ENCODE measurements around the gene RXFP1.
A peak's percentile ranks its signal among the peaks of the same experiment; 100 is the strongest.

Gene RXFP1

DNA sequence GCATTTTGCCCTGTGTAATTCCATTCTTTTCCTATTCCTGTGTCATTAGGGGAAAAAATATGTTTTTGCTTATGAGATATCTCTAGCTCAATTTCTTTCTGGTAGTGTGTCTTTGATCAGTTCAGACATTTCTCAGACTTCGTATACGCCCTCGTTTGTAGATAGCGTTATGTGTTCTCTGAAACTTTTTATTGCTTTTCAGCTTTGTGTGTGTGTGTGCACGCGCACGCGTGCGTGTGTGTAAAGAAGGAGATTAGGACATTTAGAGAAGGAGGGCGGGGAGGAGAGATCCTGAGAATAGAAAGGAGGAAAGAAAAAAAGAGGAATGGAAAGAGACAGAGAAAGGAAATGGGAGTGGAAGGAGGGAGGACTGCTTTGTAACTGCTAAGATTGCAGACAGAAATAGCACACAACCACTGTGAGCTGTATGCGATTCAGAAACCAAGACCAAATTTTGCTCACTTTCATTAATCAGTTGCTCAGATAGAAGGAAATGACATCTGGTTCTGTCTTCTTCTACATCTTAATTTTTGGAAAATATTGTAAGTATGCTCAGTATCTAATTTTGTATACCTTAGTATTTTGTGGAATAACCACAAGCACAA, at the start of gene RXFP1:
TSS of gene RXFP1 (plus strand) at position 399 of the 605 bp plus-strand sequence. CDS start at position 494, 95 bp downstream.
- DNase-seq (ENCODE audit: low spot score), result no peak

DNA sequence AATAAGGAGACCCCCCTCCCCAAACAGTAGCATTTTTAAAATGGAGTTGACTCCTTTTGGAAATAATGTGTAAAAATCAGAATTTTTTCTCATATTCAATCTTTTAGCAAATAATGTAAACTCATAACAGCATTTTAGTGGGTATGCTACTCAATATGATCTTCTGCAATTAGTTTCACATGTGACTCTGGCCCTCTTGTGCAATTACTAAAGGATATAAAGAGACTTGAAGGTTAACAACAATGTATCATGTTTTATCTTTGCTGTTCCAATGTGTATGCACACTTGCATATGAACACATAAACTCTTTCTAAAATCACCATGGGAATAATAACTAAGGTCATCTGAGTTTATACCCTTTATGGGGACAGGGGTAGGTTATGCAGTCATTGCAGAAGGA, 39.9 kb upstream of the RXFP1 start:
- no peak for DNase-seq (ENCODE audit: low spot score)

DNA sequence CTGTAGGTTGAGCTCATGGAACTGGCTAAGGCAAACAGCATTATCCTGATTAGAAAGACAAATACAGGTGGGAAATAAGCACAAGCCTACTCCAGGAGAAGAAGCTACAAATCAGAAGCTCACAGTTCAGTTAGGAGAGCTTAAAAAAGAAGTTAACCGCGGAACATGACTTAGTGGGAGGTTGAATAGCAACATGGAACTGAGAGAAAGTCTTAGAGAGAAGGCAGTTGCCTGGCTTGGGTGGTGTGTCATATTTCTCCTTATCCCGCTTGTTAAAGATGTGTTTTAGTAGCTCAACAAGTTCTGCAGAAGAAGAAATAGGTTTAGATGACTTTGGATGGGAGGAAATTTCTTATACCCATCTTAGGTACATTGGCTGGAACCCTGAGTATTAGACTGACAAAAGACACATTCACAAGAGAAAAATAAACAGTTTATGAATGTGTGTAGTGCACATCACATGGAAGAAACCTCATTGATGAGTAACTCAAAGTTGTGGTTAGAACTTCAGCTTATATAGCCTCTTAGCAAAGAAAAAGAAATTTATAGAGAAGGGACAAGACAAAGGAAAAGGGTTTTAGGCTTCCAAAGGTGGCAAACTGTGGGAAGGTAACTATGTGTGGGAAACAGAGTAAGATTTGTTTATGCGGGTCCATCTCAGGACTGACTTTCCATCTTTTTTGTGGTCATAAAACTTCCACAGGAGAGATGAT, 37.4 kb upstream of the RXFP1 start:
- no peak for DNase-seq (ENCODE audit: low spot score)

DNA sequence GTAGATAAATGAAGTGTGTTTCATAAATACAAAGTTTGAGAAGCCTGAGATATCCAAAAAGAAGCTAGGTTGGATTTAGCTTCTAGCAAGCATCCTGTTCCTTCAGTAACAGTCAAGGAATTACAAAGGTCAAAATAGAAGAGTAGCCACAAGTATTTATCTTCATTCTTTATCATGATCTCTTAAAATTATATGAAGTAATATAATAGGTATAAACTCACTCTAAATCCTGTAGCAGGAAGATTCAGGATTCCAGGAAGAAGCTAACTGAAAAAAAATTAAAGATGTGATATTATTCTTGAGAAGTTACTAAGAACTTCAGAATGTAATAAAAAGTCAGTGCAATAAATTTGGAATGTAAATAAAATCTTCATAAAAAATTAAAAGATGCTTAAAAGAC, 31.1 kb upstream of the RXFP1 start:
- DNase-seq (ENCODE audit: low spot score), result no peak

DNA sequence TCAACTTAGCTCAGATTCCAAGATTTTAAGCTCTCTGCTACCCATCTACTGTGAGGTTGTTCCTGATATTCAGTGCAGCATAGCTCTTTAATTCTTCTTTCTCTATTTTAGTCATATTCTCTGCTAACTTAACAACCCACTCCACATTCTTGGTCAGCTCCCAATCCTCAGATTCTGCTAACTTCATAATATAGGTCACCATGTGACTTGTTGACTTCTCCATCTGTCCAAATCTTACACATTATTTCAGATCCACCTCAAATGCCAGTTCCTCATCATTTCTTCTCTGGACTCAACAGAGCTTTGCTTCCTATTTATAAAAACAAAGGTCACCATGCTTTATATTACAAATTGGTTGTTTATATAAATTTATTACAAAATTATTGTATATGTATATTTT, 29.3 kb upstream of the RXFP1 start:
- DNase-seq (ENCODE audit: low spot score), result no peak

DNA sequence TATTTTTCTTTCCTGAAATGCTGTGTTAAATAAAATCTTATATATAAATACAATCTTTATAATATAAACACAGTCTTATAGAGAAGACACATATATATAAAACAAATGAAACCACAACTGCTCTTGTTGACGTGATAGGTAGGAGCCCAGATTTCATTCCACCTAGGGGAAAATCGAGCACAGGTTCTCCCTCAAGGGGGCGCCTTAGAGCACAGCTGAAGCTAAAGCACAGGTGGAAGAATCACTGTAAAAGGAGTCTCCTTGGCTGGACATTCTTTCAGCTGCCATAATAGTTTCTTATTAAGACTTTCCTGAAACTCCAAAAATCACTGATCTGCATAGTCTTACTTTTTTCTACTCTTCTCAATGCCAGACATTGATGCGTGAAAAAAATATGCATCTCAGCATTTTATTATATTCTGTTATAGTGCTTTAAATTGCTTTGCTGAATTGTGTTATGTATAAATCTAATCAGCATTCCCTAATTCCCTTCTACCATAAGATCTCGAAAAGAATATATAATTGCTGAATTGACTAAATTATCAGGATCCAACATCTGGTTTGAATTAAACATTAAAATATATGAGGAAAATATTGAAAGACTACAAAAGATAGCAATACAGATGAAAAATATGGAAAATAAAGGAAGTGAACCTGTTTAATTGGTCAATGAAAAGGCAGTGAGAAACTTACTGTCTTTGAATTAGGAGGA, 25.5 kb upstream of the RXFP1 start:
- DNase-seq (ENCODE audit: low spot score), result peak; percentile 48

DNA sequence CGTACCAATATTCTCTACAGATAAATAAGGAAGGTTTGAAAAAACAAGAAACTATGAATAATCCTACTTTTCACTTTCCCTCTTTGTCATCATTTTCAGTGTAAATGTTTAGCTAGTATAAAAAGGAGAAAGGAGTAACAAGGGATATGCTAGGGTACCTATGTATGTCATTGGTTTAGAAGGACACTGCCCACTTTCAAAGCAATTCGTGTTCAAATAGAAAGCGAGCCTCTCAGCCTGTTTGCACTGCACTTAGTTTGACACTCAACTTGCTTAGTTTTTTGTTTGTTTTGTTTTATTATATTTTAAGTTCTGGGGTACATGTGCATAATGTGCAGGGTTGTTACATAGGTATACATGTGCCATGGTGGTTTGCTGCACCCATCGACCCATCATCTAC, 21.6 kb upstream of the RXFP1 start:
- no peak for DNase-seq (ENCODE audit: low spot score)

DNA sequence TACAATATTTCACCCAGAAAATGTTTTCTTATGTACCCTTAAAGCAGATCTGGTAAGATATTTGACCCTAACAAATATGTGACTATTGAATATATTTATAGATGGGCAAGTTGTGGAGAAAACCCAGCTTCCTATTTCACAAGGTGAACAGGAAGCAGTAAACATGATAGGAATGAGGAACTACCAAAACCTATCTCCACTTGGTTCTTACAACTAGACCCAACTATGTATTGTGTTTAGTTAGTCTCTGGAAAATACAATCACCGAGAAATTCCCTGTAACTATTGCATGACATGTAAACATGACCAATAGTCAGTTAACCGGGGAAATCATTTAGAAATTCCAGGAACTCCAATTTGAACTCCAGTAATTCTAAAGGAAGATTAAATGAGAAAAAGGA, 8.4 kb upstream of the RXFP1 start:
- no peak for DNase-seq (ENCODE audit: low spot score)

DNA sequence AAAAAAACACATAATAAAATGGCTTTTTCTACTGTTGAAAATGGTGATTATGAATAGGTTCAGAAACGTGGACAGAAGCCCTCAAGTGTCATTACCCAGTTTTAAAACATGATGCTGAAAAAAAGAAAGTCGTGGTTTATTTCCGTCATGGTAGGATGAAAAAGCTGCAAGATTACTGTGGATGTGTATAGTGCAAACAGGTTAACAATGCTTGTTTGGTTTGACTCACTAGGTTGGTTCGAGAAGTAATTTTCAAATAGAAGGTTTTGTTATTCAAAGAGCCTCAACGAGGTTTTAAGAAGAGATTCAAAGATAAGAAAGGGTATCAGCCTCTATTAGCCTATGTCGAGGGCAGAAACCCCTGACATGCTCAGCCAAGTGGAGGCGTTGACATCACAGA, 2.5 kb upstream of the RXFP1 start:
- no peak for DNase-seq (ENCODE audit: low spot score)

DNA sequence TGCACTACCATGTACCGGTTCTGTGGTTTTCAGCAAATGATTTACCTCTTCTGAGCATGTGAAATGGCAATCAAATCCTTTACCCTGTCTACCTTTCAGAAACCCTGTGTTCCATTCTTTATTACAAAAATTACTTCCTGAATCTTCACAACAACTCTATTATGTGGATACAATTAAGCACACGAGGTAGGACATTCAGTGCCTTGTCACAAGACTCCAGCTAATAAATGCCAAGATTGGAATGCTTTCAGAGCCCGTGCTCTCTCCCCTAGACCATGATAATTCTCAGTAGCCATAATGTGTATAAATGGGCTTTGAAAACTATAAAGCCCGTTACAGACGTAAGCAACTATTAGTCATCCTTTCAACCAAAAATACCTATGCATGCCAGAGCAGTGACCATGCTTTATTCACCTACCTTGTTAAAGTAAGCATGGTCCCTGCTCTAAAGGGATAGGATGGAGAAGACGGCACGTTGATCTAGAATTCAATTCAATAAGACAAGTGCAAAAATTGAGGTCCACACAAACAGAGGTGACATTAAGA, 2.4 kb downstream of the RXFP1 start:
- DNase-seq (ENCODE audit: low spot score), result no peak

DNA sequence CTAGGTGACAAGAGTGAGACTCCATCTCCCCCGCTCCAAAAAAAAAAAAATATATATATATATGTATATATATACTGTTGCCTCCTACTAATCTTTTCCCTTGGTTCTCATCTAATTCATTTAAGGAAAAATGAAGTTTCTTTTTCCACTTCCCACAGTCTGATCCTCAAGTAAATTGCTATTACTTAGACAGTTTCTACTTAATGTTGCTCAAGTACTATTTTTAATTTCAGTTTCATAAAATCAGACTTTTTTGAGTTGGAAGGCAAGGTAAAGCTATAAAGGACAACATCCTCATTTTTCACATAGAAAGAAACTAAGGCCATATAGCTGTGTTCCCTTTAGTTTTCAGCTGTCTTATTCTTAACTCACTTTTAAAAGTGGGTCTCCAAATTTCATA, 5.8 kb downstream of the RXFP1 start:
- no peak for DNase-seq (ENCODE audit: low spot score)

DNA sequence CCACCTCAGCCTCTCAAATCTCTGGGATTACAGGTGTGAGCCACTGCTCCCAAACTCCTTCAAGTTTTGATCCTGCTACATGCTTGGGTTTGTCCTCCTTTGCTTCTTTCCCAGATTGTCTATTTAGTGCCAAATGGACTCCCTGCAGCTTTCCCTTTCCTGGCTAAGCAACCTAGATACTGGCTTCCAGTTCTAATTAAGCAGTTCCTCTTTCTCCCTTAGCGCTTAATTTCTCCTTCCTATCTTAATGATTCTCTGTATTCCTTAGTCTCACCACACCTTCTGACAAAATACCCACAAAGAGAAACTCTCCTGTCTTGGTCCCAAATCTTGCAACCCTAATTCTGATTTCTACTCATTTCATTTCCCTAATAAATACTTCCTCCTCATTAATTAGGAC, 7.8 kb downstream of the RXFP1 start:
- no peak for DNase-seq (ENCODE audit: low spot score)

DNA sequence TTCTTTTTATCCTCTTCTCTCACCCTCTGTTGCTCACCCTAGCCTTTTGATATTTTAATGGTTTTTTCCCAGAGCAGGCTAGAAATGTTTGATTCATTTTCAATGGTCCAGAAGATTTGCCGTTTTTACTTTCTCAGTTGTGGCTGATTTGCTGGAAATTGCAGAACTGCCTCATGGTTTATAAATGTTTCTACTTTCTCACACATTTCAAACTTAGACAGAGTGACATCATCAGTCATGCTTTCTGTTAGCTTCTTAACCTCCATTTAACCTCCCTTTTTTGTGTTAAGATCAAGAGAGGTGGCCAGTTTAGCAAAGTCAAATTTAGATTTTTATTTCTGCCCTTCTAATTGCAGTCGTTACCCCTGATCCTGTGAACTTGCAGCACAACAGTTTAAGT, 8.7 kb downstream of the RXFP1 start:
- no peak for DNase-seq (ENCODE audit: low spot score)

DNA sequence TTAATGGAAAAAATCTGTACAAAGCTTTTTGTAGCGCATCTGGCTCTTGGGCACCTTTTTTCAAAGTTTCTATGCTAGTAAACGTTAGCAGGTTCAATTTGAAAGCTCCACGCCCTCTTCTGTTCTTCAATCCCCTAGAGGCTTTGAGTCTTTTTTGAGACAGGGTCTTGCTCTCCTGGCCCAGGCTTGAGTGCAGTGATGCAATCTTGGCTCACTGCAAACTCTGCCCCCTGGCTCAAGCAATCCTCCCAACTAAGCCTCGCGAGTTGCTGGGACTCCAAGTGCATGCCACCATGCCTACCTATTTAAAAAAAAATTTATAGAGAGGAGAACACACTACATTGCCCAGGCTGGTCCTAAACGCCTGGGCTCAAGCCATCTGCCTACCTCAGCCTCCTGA, 9.2 kb downstream of the RXFP1 start:
- DNase-seq (ENCODE audit: low spot score), result no peak

DNA sequence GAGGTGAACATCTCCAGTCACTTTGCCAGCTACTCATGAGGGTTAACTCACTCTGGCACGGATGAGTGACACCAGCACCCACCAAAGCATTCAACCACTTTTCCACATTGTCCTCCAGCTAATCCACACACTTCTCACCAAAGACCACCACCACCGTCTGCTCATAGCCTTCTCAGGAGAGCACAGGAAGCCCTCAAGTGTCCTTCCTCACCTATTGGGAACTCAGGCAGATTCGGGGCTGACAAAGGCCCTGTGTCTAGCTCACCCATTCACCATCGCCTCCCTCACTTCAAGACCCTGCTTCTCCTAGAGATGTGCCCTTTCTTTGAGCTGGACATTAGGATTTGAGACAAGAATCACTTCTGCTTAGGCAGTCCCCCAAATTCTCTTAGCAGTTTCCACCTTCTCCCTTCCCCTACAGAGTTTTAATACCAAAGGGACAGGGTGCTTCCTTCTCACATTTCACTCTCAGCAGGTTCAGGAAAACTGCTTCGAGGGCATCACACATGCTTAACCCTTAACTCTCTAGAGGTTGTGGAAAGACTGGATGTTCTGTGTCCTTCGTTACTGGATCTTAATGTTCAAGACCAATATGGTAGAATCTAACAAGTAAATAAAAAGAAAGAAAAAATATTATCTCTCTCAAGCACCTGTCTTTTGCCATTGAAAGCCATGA, 11.0 kb downstream of the RXFP1 start:
- no peak for DNase-seq (ENCODE audit: low spot score)

DNA sequence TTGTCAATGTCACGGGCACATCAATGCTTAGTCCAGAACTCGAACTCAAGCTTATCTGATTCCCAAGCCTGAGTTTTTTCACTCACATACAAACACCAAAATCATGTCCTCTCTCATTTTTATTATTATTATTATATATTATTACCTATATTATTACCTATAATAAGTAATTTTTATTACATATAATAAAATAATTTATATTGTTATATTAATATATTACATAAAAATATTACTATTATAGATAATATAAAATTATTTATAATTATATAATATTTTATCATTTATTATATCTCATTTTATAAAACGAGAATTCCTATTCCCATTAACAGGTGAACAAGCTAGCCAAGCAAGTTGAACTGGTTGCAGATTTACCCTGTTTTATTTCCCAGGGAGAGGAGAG, 13.0 kb downstream of the RXFP1 start:
- no peak for DNase-seq (ENCODE audit: low spot score)

DNA sequence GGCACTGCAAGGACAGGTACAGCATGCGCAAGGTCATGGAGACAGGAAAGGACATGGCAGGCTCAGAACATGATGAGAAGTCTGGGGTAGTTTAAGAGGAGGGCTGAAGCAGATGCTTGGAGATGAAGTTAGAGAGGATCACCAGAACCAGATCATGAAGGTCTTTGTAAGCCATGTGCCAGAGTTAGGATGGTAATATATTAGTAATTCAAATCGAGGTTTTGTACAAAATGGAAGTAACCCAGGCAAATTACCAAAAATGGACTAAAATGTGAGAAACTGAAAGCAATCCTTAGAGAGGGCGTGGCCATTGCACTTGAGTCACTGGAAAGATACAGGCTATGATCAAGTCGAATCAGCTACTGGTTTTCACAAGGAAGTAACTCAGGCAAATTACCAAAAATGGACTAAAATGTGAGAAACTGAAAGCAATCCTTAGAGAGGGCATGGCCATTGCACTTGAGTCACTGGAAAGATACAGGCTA, 13.5 kb downstream of the RXFP1 start:
- DNase-seq (ENCODE audit: low spot score), result no peak

DNA sequence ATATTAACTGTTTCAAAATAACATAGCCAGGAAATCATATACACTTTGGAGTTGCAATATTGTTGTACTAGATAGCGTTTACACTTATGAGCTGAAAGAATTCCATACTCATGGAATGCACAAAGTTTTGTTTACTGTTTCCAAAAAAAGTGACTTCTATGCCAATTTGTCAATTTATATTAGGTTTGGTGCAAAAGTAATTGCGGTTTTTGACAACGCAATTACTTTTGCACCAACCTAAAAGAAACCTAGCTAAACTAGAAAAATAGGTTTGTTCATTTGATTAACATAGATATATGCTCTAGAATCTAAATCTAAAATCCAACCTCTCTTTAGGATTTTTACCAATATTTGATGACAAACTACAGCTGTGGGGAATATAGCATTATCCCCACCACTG, 15.2 kb downstream of the RXFP1 start:
- no peak for DNase-seq (ENCODE audit: low spot score)

DNA sequence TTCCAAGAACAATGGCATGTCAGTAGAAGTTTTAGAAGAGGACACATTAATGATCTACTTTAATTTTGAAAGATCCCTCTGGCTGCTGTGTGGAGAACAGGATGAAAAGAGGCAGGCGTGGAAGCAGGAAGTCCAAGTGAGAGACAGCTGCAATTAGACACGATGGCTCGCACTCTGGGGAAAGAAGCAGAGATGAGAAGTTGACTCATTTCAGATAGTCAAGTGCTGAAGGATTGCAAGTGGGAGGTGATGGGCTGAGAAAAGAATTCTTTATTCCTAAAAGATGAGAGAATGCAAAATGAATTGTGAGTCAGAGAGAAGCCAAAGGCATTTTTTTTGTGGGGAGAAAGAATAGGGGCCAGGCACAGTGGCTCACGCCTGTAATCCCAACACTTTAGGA, 16.5 kb downstream of the RXFP1 start:
- no peak for DNase-seq (ENCODE audit: low spot score)

DNA sequence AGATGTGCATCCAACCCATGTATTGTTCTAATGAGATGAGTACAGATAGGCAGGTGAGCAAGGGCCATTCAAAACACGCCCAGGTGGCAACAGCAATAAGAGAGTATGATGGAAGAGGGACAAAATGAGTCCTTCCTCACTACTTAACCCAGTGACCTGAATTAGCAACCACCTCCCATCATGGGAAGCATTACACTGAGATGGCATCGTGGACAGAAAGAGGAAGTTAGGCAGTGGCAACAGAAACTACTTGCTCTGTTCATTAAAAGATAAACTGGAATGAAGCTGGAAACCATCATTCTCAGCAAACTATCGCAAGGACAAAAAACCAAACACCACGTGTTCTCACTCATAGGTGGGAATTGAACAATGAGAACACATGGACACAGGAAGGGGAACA, 17.2 kb downstream of the RXFP1 start:
- no peak for DNase-seq (ENCODE audit: low spot score)

DNA sequence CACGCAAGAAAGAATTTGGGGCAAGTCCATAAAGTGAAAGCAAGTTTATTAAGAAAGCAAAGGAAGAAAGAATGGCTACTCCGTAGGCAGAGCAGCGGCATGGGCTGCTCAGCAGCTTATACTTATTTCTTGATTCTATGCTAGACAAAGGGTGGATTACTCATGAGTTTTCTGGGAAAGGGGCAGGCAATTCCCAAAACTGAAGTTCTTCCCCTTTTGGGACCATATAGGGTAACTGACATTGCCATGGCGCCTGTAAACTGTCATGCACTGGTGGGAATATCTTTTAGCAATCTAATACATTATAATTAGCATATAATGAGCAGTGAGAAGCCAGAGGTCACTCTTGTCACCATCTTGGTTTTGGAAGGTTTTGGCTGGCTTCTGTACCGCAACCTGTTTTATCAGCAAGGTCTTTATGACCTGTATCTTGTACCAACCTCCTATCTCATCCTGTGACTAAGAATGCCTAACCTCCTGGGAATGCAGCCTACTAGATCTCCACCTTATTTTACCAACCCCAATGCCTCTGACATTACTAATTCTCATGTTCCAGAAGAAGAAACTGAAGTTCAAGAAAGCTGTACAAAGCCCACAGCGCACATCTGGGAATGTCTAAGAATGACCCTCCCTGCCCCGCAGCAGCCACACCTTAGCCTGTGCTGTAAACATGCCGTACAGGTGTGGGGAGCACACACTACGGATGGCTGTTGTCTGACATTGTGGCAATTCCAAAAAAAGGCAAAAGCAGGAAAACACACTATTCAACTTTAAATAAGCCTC, 18.6 kb downstream of the RXFP1 start:
- DNase-seq (ENCODE audit: low spot score), result no peak

DNA sequence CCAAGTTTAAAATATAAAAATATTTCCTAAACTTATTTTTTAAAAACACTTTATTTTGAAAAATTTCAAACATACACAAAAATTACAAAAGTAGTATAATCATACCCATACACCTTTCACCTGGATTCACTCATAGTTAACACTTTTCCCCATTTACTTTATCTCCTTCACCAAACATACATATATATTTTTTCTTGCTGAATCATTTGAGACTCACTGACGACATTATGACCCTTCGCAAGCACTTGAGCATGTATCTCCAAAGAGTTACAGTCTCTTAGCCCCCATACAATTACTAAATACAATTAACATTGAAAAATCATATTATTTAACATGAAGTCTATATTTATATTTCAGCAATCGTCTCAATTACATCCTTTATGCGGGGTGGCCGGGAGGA, 19.8 kb downstream of the RXFP1 start:
- DNase-seq (ENCODE audit: low spot score), result no peak

Measured in hematopoietic multipotent progenitor cell treated with erythropoietin and hydrocortisone succinate and interleukin-3 and kit ligand, for 17 days (in vitro differentiated cells).